CD4-positive, alpha-beta T cell (primary cell): Measurements from ENCODE around the gene B3GALT5. TPM values are rescaled to one million over a fixed set of nuclear protein-coding genes. Genes with fewer than 3 reads are reported as not detected.

Source experiments
- ATAC-seq: fragments of 200-7000 bp; cut with Tn5 transposase; one replicate; pipeline ENCODE4 v1.10.0; 2022; ENCODE audit warnings: mild to moderate bottlenecking; ENCODE audit not compliant: poor library complexity
- CTCF ChIA-PET: fragments of 350-600 bp; sonication (Branson Sonifier 250); formaldehyde crosslinking; loops from one replicate; lab custom pipeline; 2021; ENCODE audit warnings: antibody characterized with exemption, inconsistent platforms; lab: Charles Lee
- POLR2A ChIA-PET: fragments of 350-600 bp; sonication (Branson Sonifier 250); formaldehyde crosslinking; loops from one replicate; lab custom pipeline; 2021; ENCODE audit warnings: antibody characterized with exemption, inconsistent platforms; lab: Charles Lee
- DNase-seq, 14 experiments: peaks; one replicate each; pipeline ENCODE4 v3.0.0-alpha.2; 2013 to 2020; ENCODE audit warnings: mixed read lengths in 2 of 14
- H3K27ac ChIP-seq, 2 donors: one replicate each; pipeline versions ENCODE4 v1.5.1 to v1.7.0; 2013; ENCODE audit warnings: low read length in 2 of 2, low read depth in 1 of 2, mild to moderate bottlenecking in 1 of 2
- H3K27me3 ChIP-seq, 2 experiments: 1 replicate in 1 of 2; 2 replicates in 1 of 2; pipeline versions ENCODE4 v1.6.1 to v1.7.0; 2013; ENCODE audit warnings: low read length in 2 of 2, control low read depth in 1 of 2, mild to moderate bottlenecking in 1 of 2, moderate library complexity in 1 of 2; ENCODE audit not compliant: insufficient read depth in 2 of 2, control insufficient read depth in 1 of 2
- H3K36me3 ChIP-seq: one replicate; pipeline ENCODE4 v1.6.1; 2013; ENCODE audit warnings: low read length, control low read depth; ENCODE audit not compliant: insufficient read depth
- H3K4me1 ChIP-seq: one replicate; pipeline ENCODE4 v1.6.1; 2013; ENCODE audit warnings: low read length, control low read depth; ENCODE audit not compliant: insufficient read depth
- H3K4me3 ChIP-seq: one replicate; pipeline ENCODE4 v1.5.1; 2013; ENCODE audit warnings: mild to moderate bottlenecking, low read length, moderate library complexity
- H3K9me3 ChIP-seq, 2 experiments: 1 replicate in 1 of 2; 2 replicates in 1 of 2; pipeline versions ENCODE4 v1.6.1 to v1.7.0; 2013; ENCODE audit warnings: low read length in 2 of 2, mild to moderate bottlenecking in 2 of 2, control low read depth in 1 of 2, moderate library complexity in 1 of 2; ENCODE audit not compliant: control insufficient read depth in 1 of 2, insufficient read depth in 1 of 2
- H3K27ac Mint-ChIP-seq: one replicate; pipeline ENCODE4 v1.8.0; 2020; ENCODE audit warnings: mixed read lengths
- H3K27me3 Mint-ChIP-seq: one replicate; pipeline ENCODE4 v1.8.0; 2021; ENCODE audit warnings: mixed read lengths
- H3K36me3 Mint-ChIP-seq: one replicate; pipeline ENCODE4 v1.8.0; 2021; ENCODE audit warnings: low read depth, mixed read lengths
- H3K4me1 Mint-ChIP-seq: one replicate; pipeline ENCODE4 v1.8.0; 2021; ENCODE audit warnings: low read depth, mixed read lengths
- H3K4me3 Mint-ChIP-seq: one replicate; pipeline ENCODE4 v1.8.0; 2020; ENCODE audit warnings: mild to moderate bottlenecking, mixed read lengths
- H3K9me3 Mint-ChIP-seq: one replicate; pipeline ENCODE4 v1.8.0; 2020; ENCODE audit warnings: mixed read lengths
- CTCF ChIP-seq: fragments of 200-600 bp; IDR thresholded peaks from one replicate; pipeline ENCODE4 v1.8.0; 2022; ENCODE audit warnings: antibody characterized with exemption, mild to moderate bottlenecking
- intact Hi-C, 2 experiments: fragments of 100-400 bp; cut with DNase I in 1 of 2; cut with micrococcal nuclease in 1 of 2; formaldehyde crosslinking; loops; one replicate each; pipeline versions ENCODE4 v1.15.1 to v1.9.0; 2023 to 2025; cut with DNase I, micrococcal nuclease
- total RNA-seq, 174 experiments: library from RNA in 2 of 174; stranded (reverse) in 2 of 174; gene quantifications; one replicate each; pipeline ENCODE4 v1.2.3 and lab custom pipeline; 2021 to 2026

Gene B3GALT5
- total RNA-seq, 2 experiments from 2014 or later = not detected

- no peak overlapping the region for H3K4me3 Mint-ChIP-seq
- no peak overlapping the region for H3K27ac Mint-ChIP-seq
Measured at GRCh38 chr21:39651206-39651605, 38.5 kb downstream of the B3GALT5 start.

GRCh38 chr21:39654951-39655350, 42.2 kb downstream of the B3GALT5 start:
- no peaks in the 10 kb centered on the region for H3K4me1 Mint-ChIP-seq
- CTCF ChIA-PET = no interaction called here
- no peak overlapping the region for H3K4me3 Mint-ChIP-seq

More at GRCh38 chr21:39651206-39651605, 38.5 kb downstream of the B3GALT5 start:
- intact Hi-C loops = no loop called here
- Mint-ChIP-seq H3K27me3 (peaks cover 5% of the 10 kb centered on the region), H3K4me1 (no peaks in the 10 kb centered on the region), H3K9me3 (peaks cover 3% of the 10 kb centered on the region), H3K36me3 (no peaks in the 10 kb centered on the region)
- Histone ChIP-seq H3K27ac (no peak overlapping the region), H3K4me1 (no peaks in the 10 kb centered on the region), H3K9me3 (peaks cover 8 to 34% of the 10 kb centered on the region in 2 experiments), H3K4me3 (no peak overlapping the region), H3K27me3 (peaks cover 0 to 3% of the 10 kb centered on the region in 2 experiments), H3K36me3 (no peaks in the 10 kb centered on the region)
- ATAC-seq (no peak), DNase-seq (no peak)
- no peak for TF ChIP-seq CTCF
- ChIA-PET POLR2A (no interaction called here), CTCF (no interaction called here)

GRCh38 chr21:39655589-39655988, 42.8 kb downstream of the B3GALT5 start:
- Histone ChIP-seq H3K4me3 (no peak overlapping the region), H3K27ac (no peak overlapping the region), H3K36me3 (no peaks in the 10 kb centered on the region), H3K27me3 (peaks cover 0 to 3% of the 10 kb centered on the region in 2 experiments), H3K4me1 (no peaks in the 10 kb centered on the region), H3K9me3 (peaks cover 8 to 14% of the 10 kb centered on the region in 2 experiments)
- no peaks in the 10 kb centered on the region for H3K27me3 Mint-ChIP-seq
- ChIA-PET CTCF (no interaction called here), POLR2A (no interaction called here)
- no peak for ATAC-seq
- intact Hi-C loops = no loop called here
- H3K9me3 Mint-ChIP-seq = peaks cover 3% of the 10 kb centered on the region
- DNase-seq = no peak
- no peaks in the 10 kb centered on the region for H3K4me1 Mint-ChIP-seq
- TF ChIP-seq CTCF = no peak
- no peaks in the 10 kb centered on the region for H3K36me3 Mint-ChIP-seq
- no peak overlapping the region for H3K27ac Mint-ChIP-seq
- H3K4me3 Mint-ChIP-seq = no peak overlapping the region

More at GRCh38 chr21:39654951-39655350, 42.2 kb downstream of the B3GALT5 start:
- TF ChIP-seq CTCF = no peak
- peaks cover 3% of the 10 kb centered on the region for H3K9me3 Mint-ChIP-seq
- no peaks in the 10 kb centered on the region for H3K27me3 ChIP-seq
- ATAC-seq (no peak), DNase-seq (no peak)
- H3K4me1 ChIP-seq = no peaks in the 10 kb centered on the region
- no peak overlapping the region for H3K27ac ChIP-seq
- POLR2A ChIA-PET = no interaction called here
- no peaks in the 10 kb centered on the region for H3K36me3 Mint-ChIP-seq
- no peak overlapping the region for H3K4me3 ChIP-seq
- H3K27ac Mint-ChIP-seq = no peak overlapping the region
- H3K9me3 ChIP-seq = peaks cover 8 to 20% of the 10 kb centered on the region in 2 experiments
- H3K27me3 Mint-ChIP-seq = no peaks in the 10 kb centered on the region
- H3K36me3 ChIP-seq = no peaks in the 10 kb centered on the region
- intact Hi-C loops = no loop called here
